ENCODE results near the gene CCDC92B.
"Not testable (repeated sequence)": the region's sequence is repeated elsewhere in the genome, so short reads cannot be mapped to it uniquely, and the experiment has no call there.

Gene CCDC92B

GRCh38 chr17:2690165-2691068 is 59.0 kb downstream of the CCDC92B start:
- Histone ChIP-seq H3K4me1 (ENCODE audit: control insufficient read depth, insufficient read depth, low read length) (no peaks in the 10 kb centered on the region), H3K4me3 (ENCODE audit: low read depth, low read length) (no peak overlapping the region), H3K9ac (ENCODE audit: low read depth, low read length) (no peak overlapping the region), H3K36me3 (ENCODE audit: control insufficient read depth, insufficient read depth, low read length) (peaks cover 27% of the 10 kb centered on the region), H3K27me3 (ENCODE audit: control insufficient read depth, insufficient read depth, low read length) (no peaks in the 10 kb centered on the region), H3K9me3 (ENCODE audit: control insufficient read depth, insufficient read depth, low read length) (no peaks in the 10 kb centered on the region)

GRCh38 chr17:2689411-2690164 is 59.9 kb downstream of the CCDC92B start:
- Histone ChIP-seq H3K9me3 (ENCODE audit: control insufficient read depth, insufficient read depth, low read length) (no peaks in the 10 kb centered on the region), H3K4me1 (ENCODE audit: control insufficient read depth, insufficient read depth, low read length) (no peaks in the 10 kb centered on the region), H3K4me3 (ENCODE audit: low read depth, low read length) (no peak overlapping the region), H3K27me3 (ENCODE audit: control insufficient read depth, insufficient read depth, low read length) (no peaks in the 10 kb centered on the region), H3K36me3 (ENCODE audit: control insufficient read depth, insufficient read depth, low read length) (peaks cover 21% of the 10 kb centered on the region), H3K9ac (ENCODE audit: low read depth, low read length) (no peak overlapping the region)

- Histone ChIP-seq H3K36me3 (ENCODE audit: control insufficient read depth, insufficient read depth, low read length) (peaks cover 19% of the 10 kb centered on the region), H3K4me1 (ENCODE audit: control insufficient read depth, insufficient read depth, low read length) (no peaks in the 10 kb centered on the region), H3K9ac (ENCODE audit: low read depth, low read length) (no peak overlapping the region), H3K9me3 (ENCODE audit: control insufficient read depth, insufficient read depth, low read length) (no peaks in the 10 kb centered on the region), H3K4me3 (ENCODE audit: low read depth, low read length) (no peak overlapping the region), H3K27me3 (ENCODE audit: control insufficient read depth, insufficient read depth, low read length) (no peaks in the 10 kb centered on the region)
Measured at GRCh38 chr17:2688351-2689342, 60.8 kb downstream of the CCDC92B start.

GRCh38 chr17:2687074-2687418 is 62.4 kb downstream of the CCDC92B start:
- no peaks in the 10 kb centered on the region for H3K9me3 ChIP-seq (ENCODE audit: control insufficient read depth, insufficient read depth, low read length)
- no peak overlapping the region for H3K9ac ChIP-seq (ENCODE audit: low read depth, low read length)
- H3K4me1 ChIP-seq (ENCODE audit: control insufficient read depth, insufficient read depth, low read length), result no peaks in the 10 kb centered on the region
- H3K27me3 ChIP-seq (ENCODE audit: control insufficient read depth, insufficient read depth, low read length), result no peaks in the 10 kb centered on the region
- no peak overlapping the region for H3K4me3 ChIP-seq (ENCODE audit: low read depth, low read length)
- peaks cover 11% of the 10 kb centered on the region for H3K36me3 ChIP-seq (ENCODE audit: control insufficient read depth, insufficient read depth, low read length)

- H3K9me3 ChIP-seq (ENCODE audit: control insufficient read depth, insufficient read depth, low read length), result no peaks in the 10 kb centered on the region
- H3K9ac ChIP-seq (ENCODE audit: low read depth, low read length), result no peak overlapping the region
- H3K4me1 ChIP-seq (ENCODE audit: control insufficient read depth, insufficient read depth, low read length), result no peaks in the 10 kb centered on the region
- no peak overlapping the region for H3K4me3 ChIP-seq (ENCODE audit: low read depth, low read length)
- H3K27me3 ChIP-seq (ENCODE audit: control insufficient read depth, insufficient read depth, low read length), result no peaks in the 10 kb centered on the region
- H3K36me3 ChIP-seq (ENCODE audit: control insufficient read depth, insufficient read depth, low read length), result peaks cover 11% of the 10 kb centered on the region
Measured at GRCh38 chr17:2685696-2686095, 63.8 kb downstream of the CCDC92B start.

GRCh38 chr17:2684549-2684948 is 64.9 kb downstream of the CCDC92B start:
- no peak overlapping the region for H3K9ac ChIP-seq (ENCODE audit: low read depth, low read length)
- H3K36me3 ChIP-seq (ENCODE audit: control insufficient read depth, insufficient read depth, low read length), result peaks cover 12% of the 10 kb centered on the region

GRCh38 chr17:2683912-2684311 is 65.5 kb downstream of the CCDC92B start:
- Histone ChIP-seq H3K27me3 (ENCODE audit: control insufficient read depth, insufficient read depth, low read length) (no peaks in the 10 kb centered on the region), H3K9ac (ENCODE audit: low read depth, low read length) (no peak overlapping the region), H3K9me3 (ENCODE audit: control insufficient read depth, insufficient read depth, low read length) (no peaks in the 10 kb centered on the region), H3K4me1 (ENCODE audit: control insufficient read depth, insufficient read depth, low read length) (no peaks in the 10 kb centered on the region), H3K36me3 (ENCODE audit: control insufficient read depth, insufficient read depth, low read length) (peaks cover 12% of the 10 kb centered on the region), H3K4me3 (ENCODE audit: low read depth, low read length) (no peak overlapping the region)

More at GRCh38 chr17:2684549-2684948, 64.9 kb downstream of the CCDC92B start:
- Histone ChIP-seq H3K4me1 (ENCODE audit: control insufficient read depth, insufficient read depth, low read length) (no peaks in the 10 kb centered on the region), H3K27me3 (ENCODE audit: control insufficient read depth, insufficient read depth, low read length) (no peaks in the 10 kb centered on the region), H3K4me3 (ENCODE audit: low read depth, low read length) (no peak overlapping the region), H3K9me3 (ENCODE audit: control insufficient read depth, insufficient read depth, low read length) (no peaks in the 10 kb centered on the region)

GRCh38 chr17:2682176-2682938 is 67.1 kb downstream of the CCDC92B start:
- Histone ChIP-seq H3K4me1 (ENCODE audit: control insufficient read depth, insufficient read depth, low read length) (no peaks in the 10 kb centered on the region), H3K36me3 (ENCODE audit: control insufficient read depth, insufficient read depth, low read length) (peaks cover 12% of the 10 kb centered on the region), H3K4me3 (ENCODE audit: low read depth, low read length) (no peak overlapping the region), H3K9ac (ENCODE audit: low read depth, low read length) (no peak overlapping the region), H3K9me3 (ENCODE audit: control insufficient read depth, insufficient read depth, low read length) (no peaks in the 10 kb centered on the region), H3K27me3 (ENCODE audit: control insufficient read depth, insufficient read depth, low read length) (no peaks in the 10 kb centered on the region)

- peaks cover 12% of the 10 kb centered on the region for H3K36me3 ChIP-seq (ENCODE audit: control insufficient read depth, insufficient read depth, low read length)
- no peaks in the 10 kb centered on the region for H3K4me1 ChIP-seq (ENCODE audit: control insufficient read depth, insufficient read depth, low read length)
- no peak overlapping the region for H3K4me3 ChIP-seq (ENCODE audit: low read depth, low read length)
- no peaks in the 10 kb centered on the region for H3K9me3 ChIP-seq (ENCODE audit: control insufficient read depth, insufficient read depth, low read length)
- H3K27me3 ChIP-seq (ENCODE audit: control insufficient read depth, insufficient read depth, low read length), result no peaks in the 10 kb centered on the region
- H3K9ac ChIP-seq (ENCODE audit: low read depth, low read length), result no peak overlapping the region
Measured at GRCh38 chr17:2681650-2682049, 67.8 kb downstream of the CCDC92B start.

- H3K27me3 ChIP-seq (ENCODE audit: control insufficient read depth, insufficient read depth, low read length), result no peaks in the 10 kb centered on the region
- H3K9ac ChIP-seq (ENCODE audit: low read depth, low read length), result no peak overlapping the region
- H3K4me3 ChIP-seq (ENCODE audit: low read depth, low read length), result no peak overlapping the region
- H3K4me1 ChIP-seq (ENCODE audit: control insufficient read depth, insufficient read depth, low read length), result no peaks in the 10 kb centered on the region
- H3K9me3 ChIP-seq (ENCODE audit: control insufficient read depth, insufficient read depth, low read length), result no peaks in the 10 kb centered on the region
- peaks cover 12% of the 10 kb centered on the region for H3K36me3 ChIP-seq (ENCODE audit: control insufficient read depth, insufficient read depth, low read length)
Measured at GRCh38 chr17:2680961-2681360, 68.5 kb downstream of the CCDC92B start.

GRCh38 chr17:2679247-2679646 is 70.2 kb downstream of the CCDC92B start:
- not testable (repeated sequence) for H3K27me3 ChIP-seq (ENCODE audit: control insufficient read depth, insufficient read depth, low read length); H3K9me3 ChIP-seq (ENCODE audit: control insufficient read depth, insufficient read depth, low read length)

More at GRCh38 chr17:2679247-2679646, 70.2 kb downstream of the CCDC92B start:
- not testable (repeated sequence) for H3K4me1 ChIP-seq (ENCODE audit: control insufficient read depth, insufficient read depth, low read length); H3K4me3 ChIP-seq (ENCODE audit: low read depth, low read length); H3K9ac ChIP-seq (ENCODE audit: low read depth, low read length)
- peaks cover 13% of the 10 kb centered on the region for H3K36me3 ChIP-seq (ENCODE audit: control insufficient read depth, insufficient read depth, low read length)
